ENCODE measurements around the gene ADGRD1.

Gene ADGRD1

GRCh38 chr12:131131808-131132117 lies 178.1 kb downstream of the ADGRD1 start:
- H3K9ac ChIP-seq (ENCODE audit: low read length) = no peak overlapping the region
- H3K4me3 ChIP-seq (ENCODE audit: low read length) = no peak overlapping the region
- H3K36me3 ChIP-seq (ENCODE audit: control insufficient read depth, insufficient read depth, low read length, severe bottlenecking) = no peaks in the 10 kb centered on the region
- no peaks in the 10 kb centered on the region for H3K9me3 ChIP-seq (ENCODE audit: control insufficient read depth, low read length)
- DNase-seq (ENCODE audit: low read depth) = no peak
- H3K4me1 ChIP-seq (ENCODE audit: control insufficient read depth, insufficient read depth, low read length) = peaks cover 6% of the 10 kb centered on the region
- peaks cover 7% of the 10 kb centered on the region for H3K27me3 ChIP-seq (replicated peaks; ENCODE audit: control insufficient read depth, insufficient read depth, low read length)

- Histone ChIP-seq H3K4me3 (ENCODE audit: low read length) (no peak overlapping the region), H3K36me3 (ENCODE audit: control insufficient read depth, insufficient read depth, low read length, severe bottlenecking) (no peaks in the 10 kb centered on the region), H3K9me3 (ENCODE audit: control insufficient read depth, low read length) (no peaks in the 10 kb centered on the region), H3K9ac (ENCODE audit: low read length) (no peak overlapping the region), H3K27me3 (replicated peaks; ENCODE audit: control insufficient read depth, insufficient read depth, low read length) (peaks cover 7% of the 10 kb centered on the region), H3K4me1 (ENCODE audit: control insufficient read depth, insufficient read depth, low read length) (peaks cover 6% of the 10 kb centered on the region)
- peak; percentile 3 for DNase-seq (ENCODE audit: low read depth)
These were observed 178.6 kb downstream of the ADGRD1 start for GRCh38 chr12:131132118-131132892.

- Histone ChIP-seq H3K36me3 (ENCODE audit: control insufficient read depth, insufficient read depth, low read length, severe bottlenecking) (no peaks in the 10 kb centered on the region), H3K4me1 (ENCODE audit: control insufficient read depth, insufficient read depth, low read length) (peaks cover 6% of the 10 kb centered on the region), H3K27me3 (replicated peaks; ENCODE audit: control insufficient read depth, insufficient read depth, low read length) (peaks cover 7% of the 10 kb centered on the region), H3K4me3 (ENCODE audit: low read length) (no peak overlapping the region), H3K9me3 (ENCODE audit: control insufficient read depth, low read length) (no peaks in the 10 kb centered on the region), H3K9ac (ENCODE audit: low read length) (no peak overlapping the region)
- DNase-seq (ENCODE audit: low read depth) = no peak
These were observed 179.6 kb downstream of the ADGRD1 start for GRCh38 chr12:131133015-131133905.

GRCh38 chr12:131133994-131134393 lies 180.3 kb downstream of the ADGRD1 start:
- Histone ChIP-seq H3K4me1 (ENCODE audit: control insufficient read depth, insufficient read depth, low read length) (peaks cover 6% of the 10 kb centered on the region), H3K9ac (ENCODE audit: low read length) (no peak overlapping the region), H3K4me3 (ENCODE audit: low read length) (no peak overlapping the region), H3K9me3 (ENCODE audit: control insufficient read depth, low read length) (no peaks in the 10 kb centered on the region), H3K36me3 (ENCODE audit: control insufficient read depth, insufficient read depth, low read length, severe bottlenecking) (no peaks in the 10 kb centered on the region), H3K27me3 (replicated peaks; ENCODE audit: control insufficient read depth, insufficient read depth, low read length) (peaks cover 7% of the 10 kb centered on the region)
- no peak for DNase-seq (ENCODE audit: low read depth)

DNA sequence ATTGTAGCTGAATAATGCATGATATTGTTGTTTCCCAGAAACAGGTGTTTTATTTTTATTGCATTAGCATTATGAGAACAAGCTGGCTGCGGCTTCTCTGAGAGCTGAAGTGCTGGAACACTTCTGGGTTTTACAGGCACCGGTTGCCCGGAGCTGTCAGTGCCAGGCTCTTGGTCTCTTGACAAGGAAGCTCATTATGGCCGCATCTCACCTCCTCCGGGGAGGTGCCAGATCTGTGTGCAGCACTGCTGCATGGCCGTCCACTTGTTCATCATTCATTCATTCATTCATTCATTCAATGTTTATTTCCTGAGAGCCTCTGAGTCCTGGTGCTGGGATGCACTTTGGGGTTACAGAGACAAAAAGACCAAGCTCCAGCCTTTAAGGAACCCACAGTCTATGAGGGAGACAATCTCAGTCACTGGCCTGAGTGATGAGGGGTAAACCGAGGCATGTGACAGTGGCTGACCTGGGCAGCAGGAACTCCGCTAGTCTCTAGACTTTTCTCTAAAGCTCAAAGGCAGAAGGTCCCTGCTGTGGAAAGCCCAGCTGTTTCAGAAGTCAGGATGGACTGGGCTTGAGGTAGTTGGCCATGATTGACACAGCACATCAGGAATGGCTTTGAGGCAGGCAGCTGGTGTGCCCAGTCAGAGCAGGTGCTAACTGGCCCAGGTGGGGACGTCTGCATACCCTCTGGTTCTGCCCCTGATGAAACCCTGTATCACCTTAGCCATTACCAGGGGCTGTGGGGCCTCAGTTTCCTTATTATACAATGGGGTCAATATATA lies 181.0 kb downstream of the ADGRD1 start:
- H3K27me3 ChIP-seq (replicated peaks; ENCODE audit: control insufficient read depth, insufficient read depth, low read length) = peaks cover 7% of the 10 kb centered on the region
- H3K4me1 ChIP-seq (ENCODE audit: control insufficient read depth, insufficient read depth, low read length) = peaks cover 6% of the 10 kb centered on the region
- H3K36me3 ChIP-seq (ENCODE audit: control insufficient read depth, insufficient read depth, low read length, severe bottlenecking) = no peaks in the 10 kb centered on the region
- H3K4me3 ChIP-seq (ENCODE audit: low read length) = no peak overlapping the region
- H3K9ac ChIP-seq (ENCODE audit: low read length) = no peak overlapping the region
- no peak for DNase-seq (ENCODE audit: low read depth)
- no peaks in the 10 kb centered on the region for H3K9me3 ChIP-seq (ENCODE audit: control insufficient read depth, low read length)

GRCh38 chr12:131135311-131135785 lies 181.6 kb downstream of the ADGRD1 start:
- Histone ChIP-seq H3K4me3 (ENCODE audit: low read length) (no peak overlapping the region), H3K9me3 (ENCODE audit: control insufficient read depth, low read length) (no peaks in the 10 kb centered on the region), H3K9ac (ENCODE audit: low read length) (no peak overlapping the region), H3K27me3 (replicated peaks; ENCODE audit: control insufficient read depth, insufficient read depth, low read length) (peaks cover 7% of the 10 kb centered on the region), H3K4me1 (ENCODE audit: control insufficient read depth, insufficient read depth, low read length) (peaks cover 6% of the 10 kb centered on the region), H3K36me3 (ENCODE audit: control insufficient read depth, insufficient read depth, low read length, severe bottlenecking) (no peaks in the 10 kb centered on the region)
- DNase-seq (ENCODE audit: low read depth) = no peak

GRCh38 chr12:131135786-131136538 lies 182.3 kb downstream of the ADGRD1 start:
- Histone ChIP-seq H3K9ac (ENCODE audit: low read length) (no peak overlapping the region), H3K27me3 (replicated peaks; ENCODE audit: control insufficient read depth, insufficient read depth, low read length) (peaks cover 7% of the 10 kb centered on the region), H3K4me1 (ENCODE audit: control insufficient read depth, insufficient read depth, low read length) (peaks cover 6% of the 10 kb centered on the region), H3K4me3 (ENCODE audit: low read length) (no peak overlapping the region), H3K9me3 (ENCODE audit: control insufficient read depth, low read length) (no peaks in the 10 kb centered on the region), H3K36me3 (ENCODE audit: control insufficient read depth, insufficient read depth, low read length, severe bottlenecking) (no peaks in the 10 kb centered on the region)
- DNase-seq (ENCODE audit: low read depth) = no peak

DNA sequence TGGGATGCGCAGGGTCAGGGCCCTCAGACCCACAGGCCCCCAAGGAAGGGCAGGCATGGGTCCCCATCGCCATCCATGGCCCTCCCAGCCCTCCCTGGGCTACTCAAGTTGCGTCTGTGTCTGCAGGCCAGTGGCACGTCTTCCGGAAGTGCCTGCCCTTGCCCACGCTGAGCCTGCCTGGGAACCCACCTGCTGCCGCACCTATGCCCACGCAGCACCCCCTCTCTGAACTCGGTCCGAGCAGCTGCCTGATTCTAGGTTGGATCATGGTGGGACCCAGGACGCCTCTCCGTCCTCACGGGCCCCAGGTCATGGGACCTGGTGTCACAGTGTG lies 182.8 kb downstream of the ADGRD1 start:
- no peak for DNase-seq (ENCODE audit: low read depth)
- H3K4me3 ChIP-seq (ENCODE audit: low read length) = no peak overlapping the region
- no peaks in the 10 kb centered on the region for H3K36me3 ChIP-seq (ENCODE audit: control insufficient read depth, insufficient read depth, low read length, severe bottlenecking)
- no peak overlapping the region for H3K9ac ChIP-seq (ENCODE audit: low read length)
- H3K27me3 ChIP-seq (replicated peaks; ENCODE audit: control insufficient read depth, insufficient read depth, low read length) = peaks cover 7% of the 10 kb centered on the region
- H3K4me1 ChIP-seq (ENCODE audit: control insufficient read depth, insufficient read depth, low read length) = peaks cover 6% of the 10 kb centered on the region
- no peaks in the 10 kb centered on the region for H3K9me3 ChIP-seq (ENCODE audit: control insufficient read depth, low read length)

DNA sequence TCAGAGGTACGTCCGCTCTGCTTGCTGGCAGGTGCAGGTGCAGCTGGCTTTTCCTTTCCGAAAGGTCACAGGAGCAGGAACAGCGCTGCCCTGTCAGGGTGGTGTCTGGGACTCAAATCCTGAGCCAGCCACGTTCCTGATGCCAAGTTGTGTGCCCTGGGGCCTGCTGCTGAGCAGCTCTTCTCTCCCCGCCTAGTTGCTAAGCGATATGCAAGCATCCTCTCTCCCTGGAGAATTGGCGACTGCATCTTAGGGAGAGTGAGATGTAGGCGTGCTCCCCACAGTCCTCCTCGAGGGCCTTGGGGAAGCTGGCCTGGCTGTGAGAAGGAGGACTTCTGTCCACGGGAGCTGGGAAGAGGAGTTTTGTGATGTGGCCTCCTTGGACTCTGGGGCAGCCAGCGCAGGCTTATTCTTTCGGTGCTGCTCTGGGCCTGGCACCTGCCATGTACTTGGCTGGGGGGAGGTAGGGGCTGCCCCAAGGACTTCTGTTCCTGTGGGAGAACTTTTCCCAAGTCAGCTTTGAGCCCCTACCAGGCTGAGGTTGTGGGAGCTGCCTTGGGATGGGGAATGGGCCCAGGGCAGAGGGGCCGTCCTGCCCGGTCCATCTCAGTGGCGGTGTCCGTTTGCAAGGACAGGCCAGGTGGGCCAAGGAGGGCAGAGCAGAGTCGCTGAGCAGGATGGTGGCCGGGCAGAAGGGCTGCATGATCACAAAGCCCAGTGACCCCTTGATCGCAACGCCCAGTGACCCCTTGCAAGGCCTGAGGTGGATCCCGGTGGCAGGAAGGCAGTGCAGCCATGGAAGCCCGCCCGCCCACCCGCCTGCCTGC lies 183.5 kb downstream of the ADGRD1 start:
- peaks cover under 1% of the 10 kb centered on the region for H3K4me1 ChIP-seq (ENCODE audit: control insufficient read depth, insufficient read depth, low read length)
- H3K4me3 ChIP-seq (ENCODE audit: low read length) = no peak overlapping the region
- H3K9me3 ChIP-seq (ENCODE audit: control insufficient read depth, low read length) = no peaks in the 10 kb centered on the region
- H3K9ac ChIP-seq (ENCODE audit: low read length) = no peak overlapping the region
- H3K27me3 ChIP-seq (replicated peaks; ENCODE audit: control insufficient read depth, insufficient read depth, low read length) = peaks cover 7% of the 10 kb centered on the region
- DNase-seq (ENCODE audit: low read depth) = no peak
- no peaks in the 10 kb centered on the region for H3K36me3 ChIP-seq (ENCODE audit: control insufficient read depth, insufficient read depth, low read length, severe bottlenecking)
